Brain microvascular endothelial cell (primary cell): ENCODE results near the gene SSBP3.

ENCODE experiments used
- DNase-seq: peaks from one replicate; pipeline ENCODE4 v3.0.0-alpha.2; 2020
- H3K27ac ChIP-seq: fragments of 250-450 bp; sonication (Bioruptor Pico); 2 replicates; pipeline ENCODE4 v1.5.1; 2020; ENCODE audit warnings: mild to moderate bottlenecking, moderate library complexity
- H3K27me3 ChIP-seq: fragments of 250-450 bp; sonication (Bioruptor Pico); replicated peaks from 2 replicates; pipeline ENCODE4 v1.5.1; 2020; ENCODE audit warnings: mild to moderate bottlenecking
- H3K36me3 ChIP-seq: fragments of 250-450 bp; sonication (Bioruptor Pico); replicated peaks from 2 replicates; pipeline ENCODE4 v1.5.1; 2020; ENCODE audit warnings: mild to moderate bottlenecking
- H3K4me3 ChIP-seq: 2 replicates; pipeline ENCODE4 v1.5.1; 2011; ENCODE audit warnings: low read depth, mild to moderate bottlenecking, control low read depth, low read length, moderate library complexity
- in situ Hi-C: cut with HindIII; loops from 2 replicates; pipeline ENCODE4 v1.10.0; 2017; ENCODE audit warnings: low sequenced_read_pairs, low pct_ligation_motif_present
- TF ChIP-seq, protein P1 (sequence below): IDR thresholded peaks from 2 replicates; pipeline ENCODE4 v1.5.1; 2011; ENCODE audit warnings: low read depth, mild to moderate bottlenecking, moderate library complexity, low read length, control low read depth, inconsistent platforms; ENCODE audit errors: missing control alignments

SSBP3 gene

DNA sequence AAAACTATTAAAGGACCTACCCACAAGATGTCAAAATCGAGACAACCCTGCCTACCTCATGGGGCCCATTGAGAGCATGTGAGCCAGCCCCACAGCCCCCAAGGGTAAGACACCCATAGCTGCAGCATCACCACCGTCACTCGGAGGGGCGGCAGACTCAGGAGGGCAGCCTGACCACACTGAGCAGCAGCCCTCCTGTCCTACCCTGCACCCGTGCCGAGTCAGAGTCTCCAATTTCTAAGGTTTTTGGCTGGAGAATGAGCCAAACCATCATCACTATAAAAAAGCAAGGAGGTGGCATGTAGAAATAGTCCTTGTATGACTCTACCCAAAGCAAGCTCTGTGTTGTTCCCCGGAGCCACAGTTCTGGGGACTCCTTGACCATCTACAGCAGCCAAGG, 94.7 kb downstream of the SSBP3 start:
- H3K27ac ChIP-seq: no peak overlapping the region
- H3K4me3 ChIP-seq: no peak overlapping the region
- no peaks in the 10 kb centered on the region for H3K27me3 ChIP-seq
- DNase-seq: no peak
- in situ Hi-C loops: no loop called here
- TF ChIP-seq, protein P1, sequence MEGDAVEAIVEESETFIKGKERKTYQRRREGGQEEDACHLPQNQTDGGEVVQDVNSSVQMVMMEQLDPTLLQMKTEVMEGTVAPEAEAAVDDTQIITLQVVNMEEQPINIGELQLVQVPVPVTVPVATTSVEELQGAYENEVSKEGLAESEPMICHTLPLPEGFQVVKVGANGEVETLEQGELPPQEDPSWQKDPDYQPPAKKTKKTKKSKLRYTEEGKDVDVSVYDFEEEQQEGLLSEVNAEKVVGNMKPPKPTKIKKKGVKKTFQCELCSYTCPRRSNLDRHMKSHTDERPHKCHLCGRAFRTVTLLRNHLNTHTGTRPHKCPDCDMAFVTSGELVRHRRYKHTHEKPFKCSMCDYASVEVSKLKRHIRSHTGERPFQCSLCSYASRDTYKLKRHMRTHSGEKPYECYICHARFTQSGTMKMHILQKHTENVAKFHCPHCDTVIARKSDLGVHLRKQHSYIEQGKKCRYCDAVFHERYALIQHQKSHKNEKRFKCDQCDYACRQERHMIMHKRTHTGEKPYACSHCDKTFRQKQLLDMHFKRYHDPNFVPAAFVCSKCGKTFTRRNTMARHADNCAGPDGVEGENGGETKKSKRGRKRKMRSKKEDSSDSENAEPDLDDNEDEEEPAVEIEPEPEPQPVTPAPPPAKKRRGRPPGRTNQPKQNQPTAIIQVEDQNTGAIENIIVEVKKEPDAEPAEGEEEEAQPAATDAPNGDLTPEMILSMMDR: no peak
- no peaks in the 10 kb centered on the region for H3K36me3 ChIP-seq

DNA sequence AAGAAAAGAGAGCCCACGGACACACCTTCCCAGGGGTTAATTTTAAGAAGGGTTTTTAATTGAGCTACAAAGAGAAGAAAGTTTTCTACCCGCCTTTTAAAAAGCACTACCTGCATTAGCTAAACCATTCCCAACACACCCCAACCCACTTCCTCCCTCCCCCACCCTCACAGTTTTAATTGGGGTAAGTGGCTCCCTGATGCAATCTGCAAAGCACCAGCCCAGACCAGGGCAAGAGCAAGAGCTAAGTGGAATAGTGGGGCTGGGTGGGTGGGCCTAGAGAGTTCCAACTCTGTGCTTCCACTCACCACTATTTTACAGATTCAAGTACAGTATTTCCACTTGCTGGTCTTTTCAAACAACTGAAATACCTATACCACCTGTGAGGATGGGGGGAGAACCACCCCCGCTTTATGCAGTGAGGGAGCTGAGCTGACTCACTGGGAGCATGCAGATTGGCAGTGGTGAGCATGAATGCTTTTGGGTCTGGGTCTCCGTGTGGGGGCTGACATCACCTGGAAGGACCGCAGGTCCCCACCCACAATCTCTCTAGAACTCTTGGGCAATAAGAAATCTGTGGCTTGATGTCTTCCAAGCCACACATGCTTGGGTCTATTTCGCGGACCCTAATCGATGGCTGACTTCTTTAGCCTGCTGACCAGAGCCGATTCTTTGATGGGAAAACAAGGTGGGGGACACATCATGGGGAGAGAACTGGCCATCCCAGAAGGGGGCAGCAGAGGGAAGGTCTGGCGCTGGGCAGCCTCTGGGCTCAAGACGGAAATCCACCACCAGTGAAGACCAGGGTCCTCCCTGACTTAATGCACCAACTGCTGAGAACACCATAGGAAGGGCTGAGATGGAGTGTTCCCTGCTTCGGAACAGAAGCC, 95.5 kb downstream of the SSBP3 start:
- TF ChIP-seq, protein P1: peak; percentile 82
- no peaks in the 10 kb centered on the region for H3K36me3 ChIP-seq
- peak; percentile 43 for DNase-seq
- no peak overlapping the region for H3K27ac ChIP-seq
- no peaks in the 10 kb centered on the region for H3K27me3 ChIP-seq
- in situ Hi-C loops: no loop called here
- H3K4me3 ChIP-seq: no peak overlapping the region

GRCh38 chr1:54309631-54310366, 96.4 kb downstream of the SSBP3 start:
- Histone ChIP-seq H3K4me3 (no peak overlapping the region), H3K36me3 (no peaks in the 10 kb centered on the region), H3K27ac (no peak overlapping the region), H3K27me3 (no peaks in the 10 kb centered on the region)
- in situ Hi-C loops: no loop called here
- TF ChIP-seq, protein P1: no peak
- no peak for DNase-seq

GRCh38 chr1:54307305-54307704, 98.9 kb downstream of the SSBP3 start:
- DNase-seq: no peak
- Histone ChIP-seq H3K27ac (no peak overlapping the region), H3K4me3 (no peak overlapping the region), H3K36me3 (no peaks in the 10 kb centered on the region), H3K27me3 (no peaks in the 10 kb centered on the region)
- TF ChIP-seq, protein P1: no peak
- in situ Hi-C loops: no loop called here

DNA sequence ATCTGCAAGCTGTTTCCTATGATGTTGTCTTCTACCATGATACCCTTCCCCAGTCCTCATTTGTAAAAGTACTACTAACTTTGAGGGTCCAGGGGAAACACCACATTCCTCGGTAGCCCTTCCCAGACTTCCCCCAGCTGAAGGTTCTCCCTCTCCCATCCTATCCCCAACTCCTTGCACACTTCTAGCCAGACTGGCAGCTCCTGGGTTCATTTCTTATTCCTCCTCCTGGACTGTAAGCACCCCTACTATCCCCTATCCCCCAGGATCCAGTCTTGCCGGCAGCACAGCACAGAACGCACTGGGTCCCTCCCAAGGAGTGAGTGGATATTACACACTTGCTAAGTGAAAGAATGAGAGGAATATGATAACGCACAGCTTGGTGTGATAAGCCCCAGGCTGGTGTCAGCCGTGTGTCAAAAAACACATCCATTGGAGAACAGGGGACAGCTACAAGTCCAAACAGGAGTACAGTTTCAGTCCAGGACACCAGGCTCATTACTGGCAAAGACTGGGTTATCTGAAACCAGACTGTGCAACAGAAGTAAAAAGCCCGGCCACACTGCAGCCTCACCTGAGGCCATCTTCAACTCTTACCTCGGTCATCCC, 100.2 kb downstream of the SSBP3 start:
- TF ChIP-seq, protein P1: no peak
- H3K4me3 ChIP-seq: no peak overlapping the region
- H3K27me3 ChIP-seq: no peaks in the 10 kb centered on the region
- no peaks in the 10 kb centered on the region for H3K36me3 ChIP-seq
- H3K27ac ChIP-seq: no peak overlapping the region
- in situ Hi-C loops: no loop called here
- no peak for DNase-seq
